ENCODE results near the gene IL31RA.

GRCh38 chr5:55836191-55836590 lies 15.0 kb upstream of the IL31RA start:
- no peak for TF ChIP-seq CTCF (IDR thresholded peaks at IDR 0.05; ENCODE audit: low read depth, low read length)
- no peak for TF ChIP-seq EZH2phosphoT487 (IDR thresholded peaks at IDR 0.05; ENCODE audit: low read depth)

Measured in OCI-LY3 (cell line).